ENCODE results near the gene SYNE3. TPM values are rescaled to one million over a fixed set of nuclear protein-coding genes. Genes with fewer than 3 reads are reported as not detected.

The SYNE3 gene
- total and polyA plus RNA-seq, 10 of the 15 experiments (the other 5 are each of a cell fraction or from before 2014, with no cell fraction given), result 1.4 to 44.1 (median 13.4) TPM

DNA sequence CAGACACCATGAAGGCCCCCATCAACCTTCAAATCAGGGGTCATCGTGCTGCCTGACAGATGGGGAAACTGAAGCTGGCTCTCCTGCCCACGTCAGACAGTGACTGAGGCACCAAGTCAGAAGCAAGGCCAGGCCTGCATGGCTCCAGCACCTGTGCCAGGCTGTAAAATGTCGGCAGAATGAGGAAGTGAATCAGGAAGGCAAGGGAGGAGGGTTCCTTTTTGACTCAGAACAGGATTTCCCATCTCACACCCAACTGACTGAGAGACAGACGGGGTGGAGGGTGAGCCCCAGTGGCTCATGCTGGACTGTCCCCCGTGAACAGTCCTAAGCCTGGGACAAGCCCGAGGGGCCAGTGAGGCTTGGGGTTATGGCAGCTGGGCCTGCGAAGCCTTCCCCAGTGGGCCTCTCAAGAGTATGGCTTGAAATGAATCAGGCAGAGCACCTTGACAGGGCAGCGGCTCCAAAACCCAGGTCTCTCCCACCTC lies 20.9 kb downstream of the SYNE3 start (continued):
- TF ChIP-seq, protein P1, sequence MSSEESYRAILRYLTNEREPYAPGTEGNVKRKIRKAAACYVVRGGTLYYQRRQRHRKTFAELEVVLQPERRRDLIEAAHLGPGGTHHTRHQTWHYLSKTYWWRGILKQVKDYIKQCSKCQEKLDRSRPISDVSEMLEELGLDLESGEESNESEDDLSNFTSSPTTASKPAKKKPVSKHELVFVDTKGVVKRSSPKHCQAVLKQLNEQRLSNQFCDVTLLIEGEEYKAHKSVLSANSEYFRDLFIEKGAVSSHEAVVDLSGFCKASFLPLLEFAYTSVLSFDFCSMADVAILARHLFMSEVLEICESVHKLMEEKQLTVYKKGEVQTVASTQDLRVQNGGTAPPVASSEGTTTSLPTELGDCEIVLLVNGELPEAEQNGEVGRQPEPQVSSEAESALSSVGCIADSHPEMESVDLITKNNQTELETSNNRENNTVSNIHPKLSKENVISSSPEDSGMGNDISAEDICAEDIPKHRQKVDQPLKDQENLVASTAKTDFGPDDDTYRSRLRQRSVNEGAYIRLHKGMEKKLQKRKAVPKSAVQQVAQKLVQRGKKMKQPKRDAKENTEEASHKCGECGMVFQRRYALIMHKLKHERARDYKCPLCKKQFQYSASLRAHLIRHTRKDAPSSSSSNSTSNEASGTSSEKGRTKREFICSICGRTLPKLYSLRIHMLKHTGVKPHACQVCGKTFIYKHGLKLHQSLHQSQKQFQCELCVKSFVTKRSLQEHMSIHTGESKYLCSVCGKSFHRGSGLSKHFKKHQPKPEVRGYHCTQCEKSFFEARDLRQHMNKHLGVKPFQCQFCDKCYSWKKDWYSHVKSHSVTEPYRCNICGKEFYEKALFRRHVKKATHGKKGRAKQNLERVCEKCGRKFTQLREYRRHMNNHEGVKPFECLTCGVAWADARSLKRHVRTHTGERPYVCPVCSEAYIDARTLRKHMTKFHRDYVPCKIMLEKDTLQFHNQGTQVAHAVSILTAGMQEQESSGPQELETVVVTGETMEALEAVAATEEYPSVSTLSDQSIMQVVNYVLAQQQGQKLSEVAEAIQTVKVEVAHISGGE (CRISPR knock-in tag; IDR thresholded peaks at IDR 0.05), result no peak
- peak; percentile 100 for TF ChIP-seq SPI1 (IDR thresholded peaks at IDR 0.05; ENCODE audit: borderline replicate concordance, insufficient read depth, low read depth, low read length)
- 0 out of 2 replicates have a peak, but pooled peaks have one; percentile 63 for TF ChIP-seq RCOR1 (conservative IDR thresholded peaks at IDR 0.05; ENCODE audit: low read depth, low read length)
- TF ChIP-seq, protein P2, sequence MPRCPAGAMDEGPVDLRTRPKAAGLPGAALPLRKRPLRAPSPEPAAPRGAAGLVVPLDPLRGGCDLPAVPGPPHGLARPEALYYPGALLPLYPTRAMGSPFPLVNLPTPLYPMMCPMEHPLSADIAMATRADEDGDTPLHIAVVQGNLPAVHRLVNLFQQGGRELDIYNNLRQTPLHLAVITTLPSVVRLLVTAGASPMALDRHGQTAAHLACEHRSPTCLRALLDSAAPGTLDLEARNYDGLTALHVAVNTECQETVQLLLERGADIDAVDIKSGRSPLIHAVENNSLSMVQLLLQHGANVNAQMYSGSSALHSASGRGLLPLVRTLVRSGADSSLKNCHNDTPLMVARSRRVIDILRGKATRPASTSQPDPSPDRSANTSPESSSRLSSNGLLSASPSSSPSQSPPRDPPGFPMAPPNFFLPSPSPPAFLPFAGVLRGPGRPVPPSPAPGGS (IDR thresholded peaks at IDR 0.05; ENCODE audit: borderline replicate concordance, insufficient read depth, low read depth, low read length, poor library complexity, severe bottlenecking), result peak; percentile 94
- 0 out of 2 replicates have a peak, but pooled peaks have one; percentile 5 for TF ChIP-seq SMARCA5 (IDR thresholded peaks at IDR 0.05)
- TF ChIP-seq, protein P3, sequence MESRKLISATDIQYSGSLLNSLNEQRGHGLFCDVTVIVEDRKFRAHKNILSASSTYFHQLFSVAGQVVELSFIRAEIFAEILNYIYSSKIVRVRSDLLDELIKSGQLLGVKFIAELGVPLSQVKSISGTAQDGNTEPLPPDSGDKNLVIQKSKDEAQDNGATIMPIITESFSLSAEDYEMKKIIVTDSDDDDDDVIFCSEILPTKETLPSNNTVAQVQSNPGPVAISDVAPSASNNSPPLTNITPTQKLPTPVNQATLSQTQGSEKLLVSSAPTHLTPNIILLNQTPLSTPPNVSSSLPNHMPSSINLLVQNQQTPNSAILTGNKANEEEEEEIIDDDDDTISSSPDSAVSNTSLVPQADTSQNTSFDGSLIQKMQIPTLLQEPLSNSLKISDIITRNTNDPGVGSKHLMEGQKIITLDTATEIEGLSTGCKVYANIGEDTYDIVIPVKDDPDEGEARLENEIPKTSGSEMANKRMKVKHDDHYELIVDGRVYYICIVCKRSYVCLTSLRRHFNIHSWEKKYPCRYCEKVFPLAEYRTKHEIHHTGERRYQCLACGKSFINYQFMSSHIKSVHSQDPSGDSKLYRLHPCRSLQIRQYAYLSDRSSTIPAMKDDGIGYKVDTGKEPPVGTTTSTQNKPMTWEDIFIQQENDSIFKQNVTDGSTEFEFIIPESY (IDR thresholded peaks at IDR 0.05), result no peak
- TF ChIP-seq, protein P4, sequence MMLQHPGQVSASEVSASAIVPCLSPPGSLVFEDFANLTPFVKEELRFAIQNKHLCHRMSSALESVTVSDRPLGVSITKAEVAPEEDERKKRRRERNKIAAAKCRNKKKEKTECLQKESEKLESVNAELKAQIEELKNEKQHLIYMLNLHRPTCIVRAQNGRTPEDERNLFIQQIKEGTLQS (IDR thresholded peaks at IDR 0.05; ENCODE audit: borderline replicate concordance, extremely low read depth, low read depth, low read length), result no peak
- TF ChIP-seq, protein P5, sequence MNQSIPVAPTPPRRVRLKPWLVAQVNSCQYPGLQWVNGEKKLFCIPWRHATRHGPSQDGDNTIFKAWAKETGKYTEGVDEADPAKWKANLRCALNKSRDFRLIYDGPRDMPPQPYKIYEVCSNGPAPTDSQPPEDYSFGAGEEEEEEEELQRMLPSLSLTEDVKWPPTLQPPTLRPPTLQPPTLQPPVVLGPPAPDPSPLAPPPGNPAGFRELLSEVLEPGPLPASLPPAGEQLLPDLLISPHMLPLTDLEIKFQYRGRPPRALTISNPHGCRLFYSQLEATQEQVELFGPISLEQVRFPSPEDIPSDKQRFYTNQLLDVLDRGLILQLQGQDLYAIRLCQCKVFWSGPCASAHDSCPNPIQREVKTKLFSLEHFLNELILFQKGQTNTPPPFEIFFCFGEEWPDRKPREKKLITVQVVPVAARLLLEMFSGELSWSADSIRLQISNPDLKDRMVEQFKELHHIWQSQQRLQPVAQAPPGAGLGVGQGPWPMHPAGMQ (IDR thresholded peaks at IDR 0.05; ENCODE audit: borderline replicate concordance), result no peak
- TF ChIP-seq SIX5 (IDR thresholded peaks at IDR 0.05; ENCODE audit: low read depth, low read length, severe bottlenecking), result no peak
- TF ChIP-seq HDAC6 (IDR thresholded peaks at IDR 0.05; ENCODE audit: unreplicated experiment), result no peak
- TF ChIP-seq, protein P6, sequence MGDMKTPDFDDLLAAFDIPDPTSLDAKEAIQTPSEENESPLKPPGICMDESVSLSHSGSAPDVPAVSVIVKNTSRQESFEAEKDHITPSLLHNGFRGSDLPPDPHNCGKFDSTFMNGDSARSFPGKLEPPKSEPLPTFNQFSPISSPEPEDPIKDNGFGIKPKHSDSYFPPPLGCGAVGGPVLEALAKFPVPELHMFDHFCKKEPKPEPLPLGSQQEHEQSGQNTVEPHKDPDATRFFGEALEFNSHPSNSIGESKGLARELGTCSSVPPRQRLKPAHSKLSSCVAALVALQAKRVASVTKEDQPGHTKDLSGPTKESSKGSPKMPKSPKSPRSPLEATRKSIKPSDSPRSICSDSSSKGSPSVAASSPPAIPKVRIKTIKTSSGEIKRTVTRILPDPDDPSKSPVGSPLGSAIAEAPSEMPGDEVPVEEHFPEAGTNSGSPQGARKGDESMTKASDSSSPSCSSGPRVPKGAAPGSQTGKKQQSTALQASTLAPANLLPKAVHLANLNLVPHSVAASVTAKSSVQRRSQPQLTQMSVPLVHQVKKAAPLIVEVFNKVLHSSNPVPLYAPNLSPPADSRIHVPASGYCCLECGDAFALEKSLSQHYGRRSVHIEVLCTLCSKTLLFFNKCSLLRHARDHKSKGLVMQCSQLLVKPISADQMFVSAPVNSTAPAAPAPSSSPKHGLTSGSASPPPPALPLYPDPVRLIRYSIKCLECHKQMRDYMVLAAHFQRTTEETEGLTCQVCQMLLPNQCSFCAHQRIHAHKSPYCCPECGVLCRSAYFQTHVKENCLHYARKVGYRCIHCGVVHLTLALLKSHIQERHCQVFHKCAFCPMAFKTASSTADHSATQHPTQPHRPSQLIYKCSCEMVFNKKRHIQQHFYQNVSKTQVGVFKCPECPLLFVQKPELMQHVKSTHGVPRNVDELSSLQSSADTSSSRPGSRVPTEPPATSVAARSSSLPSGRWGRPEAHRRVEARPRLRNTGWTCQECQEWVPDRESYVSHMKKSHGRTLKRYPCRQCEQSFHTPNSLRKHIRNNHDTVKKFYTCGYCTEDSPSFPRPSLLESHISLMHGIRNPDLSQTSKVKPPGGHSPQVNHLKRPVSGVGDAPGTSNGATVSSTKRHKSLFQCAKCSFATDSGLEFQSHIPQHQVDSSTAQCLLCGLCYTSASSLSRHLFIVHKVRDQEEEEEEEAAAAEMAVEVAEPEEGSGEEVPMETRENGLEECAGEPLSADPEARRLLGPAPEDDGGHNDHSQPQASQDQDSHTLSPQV (IDR thresholded peaks at IDR 0.05), result peak; percentile 87

All from GM12878 (cell line).